ENCODE results near the gene QSER1.
"Not testable (repeated sequence)": the region's sequence is repeated elsewhere in the genome, so short reads cannot be mapped to it uniquely, and the experiment has no call there.

Gene QSER1

DNA sequence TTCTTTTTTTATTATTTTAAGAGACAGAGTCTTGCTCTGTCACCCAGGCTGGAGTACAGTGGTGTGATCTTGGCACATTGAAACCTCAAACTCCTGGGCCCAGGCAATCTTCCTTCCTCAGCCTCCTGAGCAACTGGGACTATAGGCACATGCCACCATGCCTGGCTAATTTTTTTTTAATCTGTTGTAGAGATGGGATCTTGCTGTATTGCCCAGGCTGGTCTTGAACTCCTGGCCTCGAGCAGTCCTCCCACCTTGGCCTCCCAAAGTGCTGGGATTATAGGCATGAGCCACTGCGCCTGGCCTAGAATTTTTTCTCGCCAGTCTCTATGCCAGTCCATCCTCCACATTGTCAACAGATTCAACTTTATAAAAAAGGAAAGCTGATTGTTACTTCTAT, 44.7 kb downstream of the QSER1 start:
- not testable (repeated sequence) for DNase-seq

DNA sequence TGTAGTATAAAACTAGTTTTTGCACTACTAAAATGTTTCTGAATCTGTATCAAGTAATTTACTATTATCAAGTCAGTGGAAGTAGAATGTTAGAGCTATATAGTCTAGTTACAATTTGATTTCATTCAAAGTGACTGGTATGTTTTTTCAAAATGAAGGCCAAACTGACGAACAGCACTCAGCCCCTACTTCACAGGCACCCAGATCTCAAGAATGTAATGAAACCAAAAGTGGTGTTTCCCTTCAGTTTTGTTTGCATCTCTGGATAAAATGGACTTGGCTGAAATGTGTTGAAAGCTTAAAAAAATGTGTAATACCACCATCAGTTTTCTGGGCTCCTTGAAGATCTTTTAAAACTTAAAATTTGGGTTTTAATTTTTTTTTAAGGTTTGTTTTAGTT, 46.4 kb downstream of the QSER1 start:
- DNase-seq: no peak

DNA sequence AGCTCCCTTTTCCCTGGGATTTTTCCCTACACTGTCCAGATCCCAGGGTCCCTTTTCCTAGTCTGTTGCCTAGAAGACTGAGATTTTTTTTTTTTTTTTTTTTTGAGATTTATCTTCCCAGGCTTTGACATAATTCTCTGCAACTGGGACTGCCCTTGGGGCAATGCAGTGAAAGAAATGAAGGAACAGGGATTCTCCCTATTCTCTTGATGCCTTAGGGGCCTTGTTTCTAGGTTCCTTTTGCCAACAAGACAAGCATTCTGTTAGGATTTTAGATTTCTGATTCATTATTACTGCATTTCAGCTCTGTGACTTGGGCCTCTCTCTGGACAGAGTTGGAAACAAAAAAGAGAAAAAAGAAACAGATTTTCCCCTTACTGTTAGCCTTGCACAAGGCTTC, 47.3 kb downstream of the QSER1 start:
- no peak for DNase-seq

DNA sequence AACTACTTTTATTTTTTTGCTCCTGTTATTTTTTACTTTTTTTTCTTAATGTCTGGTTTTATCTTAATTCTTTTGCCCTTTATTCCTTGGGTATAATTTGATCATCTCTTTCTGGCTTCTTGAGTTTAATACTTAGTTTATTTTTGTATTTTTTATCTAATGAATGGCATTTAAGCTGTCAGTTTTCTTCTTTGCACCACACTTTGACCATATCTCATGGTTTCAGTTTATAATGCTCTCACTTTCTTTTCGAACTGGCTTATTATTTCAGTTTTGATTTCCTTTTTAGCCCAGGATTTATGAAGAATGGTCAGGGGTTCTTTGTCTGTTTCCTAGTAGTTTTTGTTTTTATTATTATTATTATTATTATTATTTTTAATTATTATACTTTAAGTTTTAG, 48.3 kb downstream of the QSER1 start:
- DNase-seq: no peak

DNA sequence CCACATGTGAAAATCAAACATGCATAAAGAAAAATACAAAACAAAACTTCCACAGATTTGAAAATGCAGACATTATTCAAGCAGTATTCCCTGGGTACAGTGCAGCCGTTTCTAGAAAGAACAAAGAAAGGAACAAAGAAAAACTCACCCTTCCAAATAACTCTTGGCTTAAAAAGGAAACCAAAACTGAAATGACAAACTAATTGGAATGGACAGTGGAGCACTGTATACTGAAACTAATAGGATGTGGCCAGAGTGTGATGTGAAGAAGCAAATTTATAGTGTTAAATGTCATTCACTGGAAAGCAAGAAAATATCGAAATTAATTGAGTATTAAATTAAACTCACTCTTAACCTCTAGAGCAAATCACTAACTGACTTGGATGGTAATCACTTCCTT, 55.4 kb downstream of the QSER1 start:
- no peak for DNase-seq

DNA sequence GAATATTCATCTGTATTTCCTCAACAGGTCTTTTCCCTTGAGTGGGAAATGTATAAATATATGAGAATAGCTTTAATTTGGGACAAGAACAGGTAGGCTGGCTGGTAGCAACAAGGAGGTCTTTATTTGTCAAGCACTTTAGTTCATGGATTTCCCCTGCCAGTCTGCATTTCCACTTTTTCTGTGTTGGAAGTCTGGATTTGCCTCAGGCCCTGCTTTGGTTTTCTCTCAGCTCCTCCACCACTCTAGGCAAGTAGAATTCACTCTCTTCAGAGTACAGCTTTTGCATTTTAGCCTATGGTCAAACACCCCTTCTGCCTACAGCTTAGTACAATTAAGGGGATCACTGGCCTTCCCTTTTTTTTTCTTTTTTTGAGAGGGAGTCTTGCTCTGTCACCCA, 57.1 kb downstream of the QSER1 start:
- no peak for DNase-seq

DNA sequence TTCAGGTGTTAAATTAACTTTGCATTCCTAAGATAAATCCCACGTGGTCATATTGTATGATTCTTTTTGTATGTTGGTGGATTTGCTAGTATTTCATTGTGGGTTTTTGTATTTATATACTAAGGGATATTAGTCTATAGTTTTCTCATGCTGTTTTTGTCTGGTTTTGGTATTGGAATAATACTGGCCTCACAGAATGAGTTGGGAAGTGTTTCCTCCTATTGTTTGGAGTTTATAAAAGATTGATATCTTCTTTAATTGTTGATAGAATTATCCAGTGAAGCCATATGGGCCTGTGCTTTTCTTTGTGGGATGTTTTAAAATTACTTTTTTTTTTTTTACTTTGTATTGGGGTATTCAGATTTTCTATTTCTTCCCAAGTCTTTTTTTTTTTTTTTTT, 59.8 kb downstream of the QSER1 start:
- DNase-seq: no peak

DNA sequence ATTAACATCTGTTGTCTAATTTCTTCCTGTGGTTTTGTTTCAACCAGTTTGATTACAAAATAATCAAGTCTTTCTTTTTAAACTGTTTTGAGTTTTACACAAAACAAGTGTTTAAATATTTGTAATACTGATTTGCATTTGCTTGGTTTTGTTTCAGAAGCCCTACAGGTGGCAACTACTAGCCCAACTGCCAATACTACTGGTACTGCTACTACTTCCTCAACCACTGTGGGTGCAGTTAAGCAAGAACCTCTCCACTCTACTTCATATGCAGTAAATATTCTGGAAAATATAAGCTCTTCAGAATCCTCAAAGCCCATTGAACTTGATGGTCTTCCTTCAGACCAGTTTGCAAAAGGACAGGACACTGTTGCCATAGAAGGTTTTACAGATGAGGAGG, 61.1 kb downstream of the QSER1 start:
- DNase-seq: no peak

DNA sequence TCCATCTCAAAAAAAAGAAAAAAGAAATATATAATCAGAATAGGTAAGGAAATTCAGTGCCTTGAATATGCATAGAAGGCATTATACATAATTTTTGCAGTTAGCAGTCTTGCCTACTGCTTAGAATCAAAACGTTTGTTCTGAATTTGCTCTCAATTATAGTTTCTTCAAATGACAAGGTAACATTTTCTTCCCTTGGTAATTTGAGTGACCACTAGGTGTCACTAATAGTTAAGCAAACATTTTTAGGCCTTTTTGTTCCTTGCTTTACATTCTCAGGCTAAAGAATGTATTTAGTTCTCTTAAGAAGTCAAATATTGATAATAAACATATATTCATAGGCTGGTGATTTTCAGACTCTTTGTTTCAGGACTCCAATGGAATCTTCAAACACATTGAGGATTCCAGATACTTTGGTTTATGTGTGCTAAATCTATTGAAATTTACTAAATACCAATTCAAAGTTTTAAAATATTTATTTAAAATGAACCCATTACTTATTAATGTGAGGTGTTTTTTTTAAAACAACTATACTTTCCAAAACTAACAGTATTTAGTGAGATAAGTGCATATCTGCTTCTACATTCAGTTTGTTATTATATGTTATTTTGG, 68.0 kb downstream of the QSER1 start:
- no peak for DNase-seq

DNA sequence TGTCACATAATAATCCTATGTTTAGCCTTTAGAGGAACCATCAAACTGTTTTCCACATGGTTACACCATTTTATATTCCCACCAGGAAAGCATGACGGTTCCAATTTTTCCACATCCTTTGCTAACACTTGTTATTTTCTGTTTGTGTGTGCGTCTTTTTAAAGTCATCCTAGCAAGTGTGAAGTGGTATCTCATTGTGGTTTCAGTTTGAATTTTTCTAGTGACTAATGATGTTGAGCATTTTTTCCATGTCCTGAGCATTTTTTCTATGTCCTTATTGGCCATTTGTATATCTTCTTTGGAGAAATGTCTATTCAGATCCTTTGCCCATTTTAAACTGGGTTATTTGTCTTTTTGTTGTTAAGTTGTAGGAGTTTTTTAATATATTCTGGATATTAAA, 69.4 kb downstream of the QSER1 start:
- DNase-seq: no peak

DNA sequence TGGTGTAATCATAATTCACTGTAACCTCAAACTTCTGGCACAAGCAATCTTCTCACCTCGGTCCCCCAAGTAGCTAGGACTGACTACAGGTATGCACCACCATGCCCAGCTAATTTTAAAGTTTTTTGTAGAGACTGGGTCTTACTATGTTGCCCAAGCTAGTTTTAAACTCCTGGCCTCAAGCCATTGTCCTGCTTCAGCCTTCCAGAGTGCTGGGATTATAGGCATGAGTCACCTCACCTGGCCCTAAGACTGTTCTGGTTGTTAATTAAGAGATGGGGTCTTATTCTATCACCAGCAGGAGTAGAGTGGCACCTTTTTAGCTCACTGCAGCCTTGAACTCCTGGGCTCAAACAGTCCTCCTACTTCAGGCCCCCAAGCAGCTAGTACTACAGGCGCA, 71.1 kb downstream of the QSER1 start:
- no peak for DNase-seq

DNA sequence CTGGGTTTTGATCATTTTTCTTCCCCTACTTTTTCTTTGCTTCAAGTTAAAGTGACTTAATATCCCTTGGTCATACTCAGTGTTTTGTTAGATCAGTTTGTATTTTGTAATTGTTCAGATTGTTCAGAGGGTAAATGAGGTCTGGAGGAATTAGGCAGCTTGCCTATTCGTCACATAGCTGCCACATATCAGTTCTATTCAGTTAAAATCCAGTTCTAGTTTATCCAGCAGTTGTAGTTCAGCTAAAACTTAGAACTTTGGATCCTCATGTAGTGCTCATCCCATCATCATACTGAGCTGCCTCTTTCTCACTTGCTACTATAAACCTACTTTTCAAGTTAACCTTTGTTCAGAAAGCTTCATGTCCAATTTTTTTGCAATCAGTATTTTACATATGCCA, 75.9 kb downstream of the QSER1 start:
- DNase-seq: no peak

DNA sequence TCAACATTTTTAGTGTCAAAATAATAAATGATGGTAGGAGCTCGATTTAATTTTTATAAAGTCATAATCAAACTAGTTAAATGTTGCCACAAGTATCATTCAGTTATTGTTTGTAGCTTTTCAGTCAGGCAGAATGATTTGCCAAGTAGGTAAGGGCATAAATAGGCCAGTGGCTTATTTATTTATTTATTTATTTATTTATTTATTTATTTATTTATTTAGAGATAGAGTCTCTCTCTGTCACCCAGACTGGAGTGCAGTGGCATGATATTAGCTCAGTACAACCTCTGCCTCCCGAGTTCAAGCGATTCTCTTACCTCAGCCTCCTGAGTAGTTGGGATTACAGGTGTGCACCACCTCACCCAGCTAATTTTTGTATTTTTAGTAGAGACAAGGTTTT, 79.6 kb downstream of the QSER1 start:
- DNase-seq: not testable (repeated sequence)

DNA sequence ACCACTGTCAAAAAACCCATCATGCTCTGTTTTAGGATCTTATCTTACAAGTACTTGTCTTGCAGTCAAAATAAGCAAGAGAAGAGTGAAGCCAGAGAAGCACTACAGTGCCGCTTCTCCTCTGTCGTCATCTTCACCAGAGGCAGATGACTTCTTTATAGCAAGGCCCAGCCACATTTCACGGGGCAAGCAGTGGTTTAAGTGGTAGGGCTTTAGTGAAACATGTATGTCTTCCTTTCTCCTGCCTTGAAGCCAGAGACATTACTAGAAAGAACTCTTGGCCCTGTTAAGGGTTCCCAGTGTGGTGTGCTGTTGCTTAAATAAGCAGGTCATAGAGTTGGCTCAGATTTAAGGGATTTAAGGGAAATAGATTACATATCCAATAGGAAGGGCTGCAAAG, 80.2 kb downstream of the QSER1 start:
- DNase-seq: no peak

DNA sequence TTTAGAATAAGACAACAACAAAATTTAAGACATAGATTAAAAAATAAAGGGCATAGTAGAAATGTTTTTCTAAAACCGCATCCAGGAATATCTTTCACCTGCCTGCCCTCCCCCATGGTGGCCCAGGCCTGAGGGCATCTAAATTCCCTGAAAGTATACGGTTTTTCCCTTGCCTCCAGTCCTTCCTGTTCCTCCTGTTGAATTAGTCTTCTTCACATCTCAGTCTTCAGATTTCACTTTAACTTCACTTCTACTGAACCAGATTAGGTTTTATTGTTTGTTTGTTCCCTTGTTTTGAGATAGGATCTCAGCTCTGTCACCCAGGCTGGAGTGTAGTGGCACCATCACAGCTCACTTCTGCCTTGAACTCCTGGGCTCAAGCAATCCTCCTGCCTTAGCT, 90.0 kb downstream of the QSER1 start:
- DNase-seq: no peak

DNA sequence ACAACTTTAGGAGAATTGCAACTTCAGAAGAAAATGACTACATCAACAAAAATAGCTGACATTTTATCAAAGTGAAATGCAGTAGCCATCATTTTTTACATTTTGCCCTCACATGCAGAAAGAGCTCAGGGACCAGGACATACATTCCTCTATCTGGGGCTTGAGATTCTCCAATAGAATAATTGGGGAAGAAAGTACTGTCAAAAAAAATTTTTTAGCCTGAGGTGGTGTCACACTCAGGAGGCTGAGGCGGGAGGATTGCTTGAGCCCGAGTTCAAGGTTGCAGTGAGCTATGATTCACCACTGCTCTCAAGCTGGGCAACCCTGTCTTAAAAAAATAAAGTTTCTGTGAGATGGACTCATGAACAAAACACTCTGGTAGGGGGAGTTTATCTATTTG, 90.9 kb downstream of the QSER1 start:
- DNase-seq: no peak

DNA sequence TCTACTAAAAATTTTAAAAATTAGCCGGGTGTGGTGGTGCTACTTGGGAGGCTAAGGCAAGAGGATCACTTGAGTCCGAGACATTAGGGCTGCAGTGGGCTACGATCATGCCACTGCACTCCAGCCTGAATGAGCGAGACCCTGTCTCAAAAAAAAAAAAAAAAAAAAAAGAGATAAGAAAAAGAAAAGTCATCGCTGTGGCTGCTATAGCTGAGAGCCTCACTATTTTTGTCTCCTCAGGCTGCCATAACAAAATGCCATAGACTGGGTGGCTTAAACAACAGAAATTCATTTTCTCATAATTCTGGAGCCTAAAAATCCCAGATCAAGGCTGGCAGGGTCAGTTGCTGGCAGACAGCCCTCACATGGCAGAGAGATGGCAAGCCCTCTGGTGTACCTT, 93.0 kb downstream of the QSER1 start:
- no peak for DNase-seq

DNA sequence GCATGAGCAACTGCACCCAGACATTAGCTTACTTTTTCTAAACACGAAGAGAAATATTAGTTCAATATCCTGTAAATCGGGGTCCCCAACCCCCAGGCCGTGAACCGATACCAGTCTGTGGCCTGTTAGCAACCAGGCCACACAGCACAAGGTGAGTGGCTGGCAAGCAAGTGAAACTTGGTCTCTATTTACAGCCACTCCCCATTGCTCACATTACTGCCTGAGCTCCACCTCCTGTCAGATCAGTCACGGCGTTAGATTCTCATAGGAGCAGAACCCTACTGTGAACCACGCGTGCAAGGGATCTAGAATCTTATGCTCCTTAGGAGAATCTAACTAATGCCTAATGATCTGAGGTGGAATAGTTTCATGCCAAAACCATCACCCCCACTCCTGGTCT, 95.2 kb downstream of the QSER1 start:
- DNase-seq: no peak

DNA sequence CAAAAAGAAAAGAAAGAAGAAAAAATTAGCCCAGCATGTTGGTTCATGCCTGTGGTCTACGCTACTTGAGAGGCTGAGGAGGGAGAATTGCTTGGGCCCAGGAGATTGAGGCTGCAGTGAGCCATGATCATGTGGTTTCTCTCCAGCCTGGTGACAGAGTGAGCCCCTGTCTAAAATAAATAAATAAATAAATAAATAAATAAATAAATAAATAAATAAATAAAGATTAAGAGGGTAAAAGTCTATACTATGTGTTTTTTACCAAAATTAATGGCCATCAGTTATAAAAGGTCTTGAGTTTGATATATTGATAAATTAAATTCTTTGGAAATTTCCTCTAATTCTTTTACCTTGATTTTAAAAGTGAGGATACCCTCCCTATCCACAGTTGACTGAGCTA, 97.9 kb downstream of the QSER1 start:
- DNase-seq: no peak

DNA sequence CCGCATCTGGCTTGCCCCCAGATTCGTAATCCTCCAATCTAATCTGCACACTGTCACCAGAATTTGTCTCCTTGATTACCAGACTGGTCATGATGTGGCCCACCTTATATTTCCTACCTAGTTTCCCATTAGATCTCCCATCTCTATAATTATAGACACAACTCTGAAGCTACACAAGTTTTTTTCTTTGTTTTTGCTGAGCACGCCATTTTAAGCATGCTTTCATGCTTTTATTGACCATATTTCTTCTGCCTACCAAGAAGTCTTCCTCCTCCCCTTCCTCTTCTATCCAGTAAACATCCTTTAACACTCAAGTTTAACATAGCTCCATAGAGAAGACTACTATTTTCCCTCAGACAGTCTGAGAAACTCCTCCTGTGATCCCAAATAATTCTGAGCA, 98.8 kb downstream of the QSER1 start:
- no peak for DNase-seq

DNA sequence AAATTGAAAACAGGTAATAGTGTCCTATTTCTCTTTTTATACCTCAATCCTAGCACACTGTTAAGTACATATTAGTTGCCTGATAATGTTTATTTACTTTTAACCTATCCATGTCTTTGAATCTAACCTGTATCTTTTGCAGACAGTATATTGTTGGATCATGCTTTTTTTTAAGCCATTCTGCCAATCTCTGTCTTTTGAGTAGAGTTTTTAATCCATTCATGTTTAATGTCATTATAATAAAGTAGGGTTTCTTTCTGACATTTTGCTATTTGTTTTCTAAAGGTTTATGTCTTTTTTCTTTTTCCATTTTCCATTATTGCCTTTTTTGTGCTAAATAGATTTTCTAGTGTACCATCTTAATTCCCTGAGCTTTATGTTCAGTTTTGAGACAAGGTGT, 99.3 kb downstream of the QSER1 start:
- DNase-seq: no peak

DNA sequence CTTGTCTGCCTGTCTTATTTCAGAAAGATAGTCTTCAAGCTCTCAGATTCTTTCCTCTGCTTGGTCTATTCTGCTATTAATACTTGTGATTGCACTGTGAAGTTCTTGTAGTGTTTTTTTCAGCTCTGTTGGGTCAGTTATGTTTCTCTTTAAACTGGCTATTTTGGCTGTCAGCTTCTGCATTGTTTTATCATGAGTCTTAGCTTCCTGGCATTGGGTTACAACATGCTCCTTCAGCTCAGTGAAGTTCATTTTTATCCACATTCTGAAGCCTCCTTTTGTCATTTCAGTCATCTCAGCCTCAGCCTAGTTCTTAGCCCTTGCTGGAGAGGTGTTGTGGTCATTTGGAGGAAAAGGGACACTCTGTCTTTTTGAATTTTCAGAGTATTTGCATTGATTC, 107.6 kb downstream of the QSER1 start:
- no peak for DNase-seq

DNA sequence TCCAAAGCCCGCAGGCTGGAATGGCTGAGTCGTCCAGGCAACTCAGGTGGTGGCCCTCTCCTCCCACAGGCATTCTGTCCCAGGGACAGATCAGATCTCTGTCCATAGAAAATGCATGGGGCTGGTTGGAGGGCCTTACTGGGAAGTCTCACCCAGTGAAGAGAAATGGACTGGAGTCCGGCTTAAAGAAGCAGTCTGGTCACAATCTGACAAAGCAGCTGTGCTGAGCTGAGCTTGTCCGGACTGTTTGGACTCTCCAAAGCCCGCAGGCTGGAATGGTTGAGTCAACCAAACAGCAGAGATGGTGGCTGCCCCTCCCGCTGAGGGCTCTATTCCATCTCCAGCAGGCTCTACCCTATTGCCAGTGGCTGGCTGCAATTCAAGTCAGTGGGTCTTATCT, 108.7 kb downstream of the QSER1 start:
- DNase-seq: no peak

DNA sequence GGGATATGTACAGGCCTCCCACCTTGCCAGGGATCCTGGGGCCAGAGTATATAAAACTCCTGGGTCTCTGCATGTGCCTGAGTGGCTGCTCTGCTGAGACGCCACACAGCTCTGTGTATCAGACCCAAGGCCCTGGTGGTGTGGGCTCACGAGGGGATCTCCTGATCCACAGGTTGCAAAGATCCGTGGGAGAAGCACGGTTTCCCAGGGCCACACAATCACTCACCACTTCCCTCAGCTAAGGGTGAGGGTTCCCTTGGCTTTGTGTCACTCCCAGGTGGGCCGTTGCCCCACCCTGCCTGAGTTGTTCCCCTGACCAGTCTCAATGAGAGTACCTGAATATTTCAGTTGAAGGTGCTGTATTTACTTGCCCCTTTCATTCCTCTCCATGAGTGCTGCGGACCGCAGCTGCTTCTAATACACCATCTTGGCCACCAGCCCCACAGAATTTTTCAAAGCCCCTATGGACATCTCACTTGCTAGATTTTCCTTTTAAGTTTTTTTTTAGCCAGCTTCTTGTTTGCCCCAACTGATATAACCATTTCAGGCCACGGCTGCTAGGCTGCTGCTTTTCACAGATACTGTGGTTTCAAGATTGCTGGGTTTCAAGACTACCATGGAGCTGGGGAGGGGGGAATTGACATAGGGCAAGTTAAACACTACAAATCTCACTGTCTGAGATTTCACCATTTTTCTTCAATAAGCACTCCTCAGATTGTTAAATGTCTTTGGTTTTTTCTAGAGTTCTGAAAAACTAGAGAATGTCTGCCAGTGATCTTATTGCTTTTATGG, 109.3 kb downstream of the QSER1 start:
- DNase-seq: no peak

DNA sequence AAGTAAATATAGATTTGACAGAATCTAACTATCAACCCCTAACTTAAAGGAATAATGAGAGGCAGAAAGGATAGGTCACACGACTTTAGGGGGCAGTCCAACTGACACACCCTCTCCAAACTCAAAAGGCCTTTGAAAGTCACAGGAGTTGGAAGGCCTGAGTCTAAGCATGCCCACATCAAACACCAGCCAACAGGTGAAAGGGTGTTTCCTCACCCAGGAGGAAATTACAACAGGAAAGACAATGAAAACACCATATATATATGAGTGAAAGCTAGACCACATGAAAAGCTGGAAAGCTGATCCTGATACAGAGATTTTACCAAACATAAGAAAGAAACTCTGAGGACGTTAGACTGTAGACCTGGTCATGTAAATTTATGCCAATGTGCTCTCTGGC, 112.6 kb downstream of the QSER1 start:
- DNase-seq: no peak

All from stimulated activated CD4-positive, alpha-beta T cell treated with anti-CD3 and anti-CD28 coated beads, Interleukin-4, amount 100 ng/mL, for 1 hour (primary cell).